HepG2 (cell line): ENCODE results near the gene MAJIN. TPM values are rescaled to one million over a fixed set of nuclear protein-coding genes. Genes with fewer than 3 reads are reported as not detected.

Experiments
- ATAC-seq: fragments of 200-7000 bp; cut with Tn5 transposase; 3 replicates; pipeline ENCODE4 v1.9.1; 2020; ENCODE audit warnings: mild to moderate bottlenecking, moderate library complexity
- BruUV-seq: library from RNA; stranded (reverse); fragments of 400-500 nt; replicated peaks from 2 replicates; lab custom pipeline; 2021; lab: Mats Ljungman, UMichigan
- CTCF ChIA-PET: fragments of 300-600 bp; formaldehyde crosslinking; extraction: SDS; loops from one replicate; lab custom pipeline; 2021; ENCODE audit warnings: low total read pairs, inconsistent platforms, low intra/inter-chr PET ratio; lab: Yijun Ruan, JAX
- POLR2A ChIA-PET: fragments of 350-600 bp; sonication (Branson Sonifier 250); formaldehyde crosslinking; loops from one replicate; lab custom pipeline; 2020; ENCODE audit warnings: antibody characterized with exemption, inconsistent platforms; lab: Yijun Ruan, JAX
- DNase-seq: peaks from one replicate; pipeline ENCODE4 v3.0.0-alpha.2; 2015; ENCODE audit warnings: low spot score
- FAIRE-seq: peaks from 3 replicates; lab custom pipeline; 2011; peaks lifted over from hg19 to GRCh38; lab: Jason Lieb, UNC
- H2AFZ ChIP-seq: one replicate; pipeline ENCODE4 v1.6.1; 2011; ENCODE audit warnings: low read length, inconsistent platforms
- H3K27ac ChIP-seq: fragments of 300-600 bp; 3 replicates; pipeline ENCODE4 v1.8.0; 2011; ENCODE audit warnings: mixed run types, mild to moderate bottlenecking, mixed read lengths, low read length, inconsistent platforms; ENCODE audit not compliant: insufficient read depth; ENCODE audit errors: extremely low read length
- H3K27me3 ChIP-seq, 2 experiments: fragments of 200-600 bp in 1 of 2; 2 replicates in 1 of 2; 3 replicates in 1 of 2; pipeline versions ENCODE4 v1.6.0 to v1.8.0; 2011; ENCODE audit warnings: low read length in 2 of 2, mild to moderate bottlenecking in 2 of 2, moderate library complexity in 2 of 2, inconsistent platforms in 1 of 2; ENCODE audit not compliant: insufficient read depth in 2 of 2, control insufficient read depth in 1 of 2
- H3K36me3 ChIP-seq, 2 experiments: fragments of 200-600 bp in 1 of 2; replicated peaks in 1 of 2; 2 replicates in 1 of 2; 3 replicates in 1 of 2; pipeline versions ENCODE4 v1.5.1 to v1.8.0; 2011; ENCODE audit warnings: low read length in 2 of 2, inconsistent platforms in 1 of 2; ENCODE audit not compliant: insufficient read depth in 2 of 2, control insufficient read depth in 1 of 2
- H3K4me1 ChIP-seq: 2 replicates; pipeline ENCODE4 v1.5.1; 2012; ENCODE audit warnings: low read length, inconsistent platforms; ENCODE audit not compliant: insufficient read depth
- H3K4me2 ChIP-seq: 2 replicates; pipeline ENCODE4 v1.6.0; 2011; ENCODE audit warnings: low read depth, low read length, inconsistent platforms
- H3K4me3 ChIP-seq, 3 experiments: fragments of 200-600 bp in 1 of 3; sonication (generic), shearing (Covaris generic) in 1 of 3; replicated peaks in 1 of 3; 2 replicates each; pipeline ENCODE4 v1.5.1; 2011 to 2016; ENCODE audit warnings: low read length in 3 of 3, inconsistent platforms in 2 of 3, low read depth in 2 of 3, mild to moderate bottlenecking in 2 of 3, control low read depth in 1 of 3, mixed read lengths in 1 of 3; ENCODE audit not compliant: insufficient read depth in 1 of 3
- H3K79me2 ChIP-seq: one replicate; pipeline ENCODE4 v1.6.1; 2011; ENCODE audit warnings: low read length, inconsistent platforms; ENCODE audit not compliant: insufficient read depth
- H3K9ac ChIP-seq: 2 replicates; pipeline ENCODE4 v1.6.0; 2011; ENCODE audit warnings: mild to moderate bottlenecking, low read depth, low read length, inconsistent platforms; ENCODE audit not compliant: insufficient read depth
- H3K9me3 ChIP-seq: 2 replicates; pipeline ENCODE4 v1.5.1; 2012; ENCODE audit warnings: mild to moderate bottlenecking, low read length
- H4K20me1 ChIP-seq: 2 replicates; pipeline ENCODE4 v1.6.0; 2011; ENCODE audit warnings: inconsistent platforms, mild to moderate bottlenecking, low read length, moderate library complexity; ENCODE audit not compliant: insufficient read depth
- EHMT2 ChIP-seq: fragments of 200-600 bp; sonication (generic); IDR thresholded peaks from 2 replicates; pipeline ENCODE4 v1.7.0; 2017; ENCODE audit warnings: antibody characterized with exemption, low read depth, low read length, borderline replicate concordance
- HOXA5 ChIP-seq: sonication (generic); formaldehyde crosslinking; IDR thresholded peaks from 2 replicates; pipeline ENCODE4 v1.4.0; 2020; ENCODE audit warnings: missing genetic modification reagents
- NFKBIZ ChIP-seq: IDR thresholded peaks from 2 replicates; pipeline ENCODE4 v1.6.1; 2018; ENCODE audit warnings: missing genetic modification reagents, missing compliant biosample characterization
- RBFOX2 ChIP-seq: fragments of 200-400 bp; formaldehyde crosslinking; IDR thresholded peaks from 2 replicates; pipeline ENCODE4 v1.6.1; 2017; ENCODE audit warnings: low read depth, mild to moderate bottlenecking, low read length
- ZNF331 ChIP-seq: sonication (generic); formaldehyde crosslinking; IDR thresholded peaks from 2 replicates; pipeline ENCODE4 v1.4.0; 2020; ENCODE audit warnings: missing genetic modification reagents
- ZNF501 ChIP-seq: sonication (generic); formaldehyde crosslinking; IDR thresholded peaks from 2 replicates; pipeline ENCODE4 v1.5.1; 2020; ENCODE audit warnings: mild to moderate bottlenecking, moderate library complexity, missing genetic modification reagents
- ZNF512 ChIP-seq: sonication (generic); formaldehyde crosslinking; IDR thresholded peaks from 2 replicates; pipeline ENCODE4 v1.4.0; 2020; ENCODE audit warnings: mild to moderate bottlenecking, missing genetic modification reagents
- WGBS: methylation state at CpG from one replicate; pipeline ENCODE4 v1.1.6; 2017; ENCODE audit warnings: low lambda C conversion rate; 5-methylcytosine and 5-hydroxymethylcytosine counted together
- in situ Hi-C: cut with HindIII; loops from 2 replicates; pipeline ENCODE4 v1.10.0; 2017; ENCODE audit warnings: low pct_unique_long_range_greater_than_20kb; ENCODE audit not compliant: extremely low pct_ligation_motif_present
- intact Hi-C: fragments of 100-400 bp; cut with micrococcal nuclease; formaldehyde crosslinking; loops from one replicate; pipeline ENCODE4 v1.10.0; 2022; ENCODE audit not compliant: unreplicated experiment
- polyA plus RNA-seq, 8 experiments: library from polyadenylated mRNA; depleted of rRNA in 3 of 8; stranded (reverse) in 7 of 8; unstranded in 1 of 8; fragments of >200 nt; fragmentation: Illumina TruSeq in 4 of 8; extraction: Trizol in 4 of 8; gene quantifications; 2 replicates each; pipeline versions ENCODE4 v1.2.1 to v1.2.3, GENCODE V29; 2011 to 2016; ENCODE audit warnings: low read depth in 4 of 8, missing spikeins in 1 of 8, mixed read lengths in 1 of 8; ENCODE audit not compliant: insufficient read depth in 1 of 8
- total RNA-seq, 5 experiments: library from RNA; depleted of rRNA; stranded (reverse); fragments of >200 nt; fragmentation: Illumina TruSeq; extraction: Trizol; gene quantifications; 2 replicates each; pipeline ENCODE4 v1.2.3, GENCODE V29; 2016; ENCODE audit warnings: low read depth in 1 of 5

The MAJIN gene
- total and polyA plus RNA-seq, 2 of the 13 experiments (the other 11 are each of a cell fraction or from before 2014, with no cell fraction given): not detected

DNA sequence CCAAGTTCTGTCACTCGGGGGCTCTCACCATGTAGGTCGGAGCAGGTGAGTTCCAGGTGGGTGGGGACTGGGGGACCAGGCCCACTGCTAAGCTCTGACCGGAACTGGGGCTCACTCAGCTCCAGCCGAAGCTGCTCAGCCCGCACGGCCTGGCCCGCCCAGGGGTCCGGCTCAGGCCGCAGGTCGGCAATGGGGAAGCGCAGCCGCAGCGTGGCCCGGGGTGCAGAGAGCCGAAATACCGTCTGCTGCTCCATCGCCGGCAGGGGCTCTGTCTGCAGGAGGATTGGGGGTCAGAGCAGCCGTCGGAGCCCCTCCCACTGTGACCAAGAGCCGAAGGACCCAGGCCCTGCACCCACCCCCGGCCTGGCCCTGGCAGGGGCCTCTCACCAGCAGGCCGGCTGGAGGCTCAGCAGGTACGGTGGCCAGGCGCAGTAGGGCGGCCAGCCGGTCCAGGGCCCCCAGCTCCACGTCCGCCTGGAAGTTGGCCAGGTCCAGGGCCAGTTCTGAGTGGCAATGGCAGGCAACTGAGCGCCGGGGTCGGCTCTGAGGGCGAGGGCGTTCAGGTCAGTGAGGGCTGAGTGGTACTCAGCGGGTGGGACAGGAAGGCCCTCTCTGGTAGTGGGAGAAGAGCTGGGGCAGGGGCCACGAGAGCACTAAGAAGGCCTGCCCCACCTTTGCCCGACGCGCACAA is 62.1 kb downstream of the MAJIN start:
- H4K20me1 ChIP-seq: no peaks in the 10 kb centered on the region
- intact Hi-C loops (no loop called here), in situ Hi-C loops (no loop called here)
- H3K27ac ChIP-seq: no peak overlapping the region
- no peak overlapping the region for H3K9ac ChIP-seq
- H3K4me1 ChIP-seq: no peaks in the 10 kb centered on the region
- DNase-seq: no peak
- 95% methylated on average over 13 of the region's 39 CpGs for WGBS
- POLR2A ChIA-PET: no interaction called here
- BruUV-seq: no TSS peak
- no peaks in the 10 kb centered on the region for H3K79me2 ChIP-seq
- no peak overlapping the region for H2AFZ ChIP-seq
- no peak overlapping the region for H3K4me3 ChIP-seq
- H3K36me3 ChIP-seq: peaks cover 48 to 72% of the 10 kb centered on the region in 2 experiments; a peak in 4 of 5 replicates
- TF ChIP-seq RBFOX2 (peak; percentile 22; the same call in 1 of the 2 replicates), NFKBIZ (CRISPR knock-in tag) (no peak)
- CTCF ChIA-PET: no interaction called here
- no peak for FAIRE-seq
- no peak for ATAC-seq
- no peaks in the 10 kb centered on the region for H3K9me3 ChIP-seq
- no peak overlapping the region for H3K4me2 ChIP-seq
- no peaks in the 10 kb centered on the region for H3K27me3 ChIP-seq

- Histone ChIP-seq H2AFZ (no peak overlapping the region), H3K9me3 (no peaks in the 10 kb centered on the region), H3K4me1 (no peaks in the 10 kb centered on the region), H3K4me2 (no peak overlapping the region), H3K27ac (no peak overlapping the region), H3K4me3 (no peak overlapping the region), H4K20me1 (no peaks in the 10 kb centered on the region), H3K27me3 (no peaks in the 10 kb centered on the region), H3K9ac (no peak overlapping the region), H3K36me3 (peaks cover 43 to 66% of the 10 kb centered on the region in 2 experiments; a peak in 4 of 5 replicates), H3K79me2 (no peaks in the 10 kb centered on the region)
- CTCF ChIA-PET: no interaction called here
- no TSS peak for BruUV-seq
- ATAC-seq: no peak
- FAIRE-seq: no peak
- no peak for DNase-seq
- in situ Hi-C loops (no loop called here), intact Hi-C loops (no loop called here)
- POLR2A ChIA-PET: no interaction called here
- TF ChIP-seq ZNF501 (CRISPR knock-in tag): no peak
- TF ChIP-seq ZNF512: no peak
- no peak for TF ChIP-seq EHMT2
- no peak for TF ChIP-seq HOXA5
- TF ChIP-seq ZNF331 (CRISPR knock-in tag): no peak
- no CpG with 5 or more reads among the region's 11 CpGs for WGBS
Observed at GRCh38 chr11:64908766-64909165, 63.1 kb downstream of the MAJIN start.
